Liver (tissue), 9 donors: ENCODE results near the gene TRIM17. TPM values are rescaled to one million over a fixed set of nuclear protein-coding genes. Genes with fewer than 3 reads are reported as not detected.
A peak's percentile ranks its signal among the peaks of the same experiment; 100 is the strongest.

Experiments used
- DNase-seq: peaks from one replicate; pipeline ENCODE4 v3.0.0-alpha.2; 2017; ENCODE audit warnings: low spot score
- H3K27ac ChIP-seq, 2 donors: one replicate each; pipeline ENCODE4 v1.7.0; 2013; ENCODE audit warnings: inconsistent platforms in 2 of 2, low read length in 2 of 2, control low read depth in 1 of 2, low read depth in 1 of 2, mild to moderate bottlenecking in 1 of 2
- H3K27me3 ChIP-seq, 4 donors: one replicate each; pipeline versions ENCODE4 v1.6.1 to v1.7.0; 2013; ENCODE audit warnings: low read length in 3 of 4, inconsistent platforms in 1 of 4, mild to moderate bottlenecking in 1 of 4, moderate library complexity in 1 of 4; ENCODE audit not compliant: control insufficient read depth in 4 of 4, insufficient read depth in 4 of 4
- H3K36me3 ChIP-seq, 4 donors: one replicate each; pipeline versions ENCODE4 v1.6.1 to v1.7.0; 2013; ENCODE audit warnings: low read length in 3 of 4, mild to moderate bottlenecking in 3 of 4, low read depth in 1 of 4, moderate library complexity in 1 of 4; ENCODE audit not compliant: control insufficient read depth in 4 of 4, insufficient read depth in 3 of 4
- H3K4me1 ChIP-seq, 4 donors: one replicate each; pipeline versions ENCODE4 v1.6.1 to v1.7.0; 2013; ENCODE audit warnings: low read length in 3 of 4, mild to moderate bottlenecking in 3 of 4, moderate library complexity in 1 of 4; ENCODE audit not compliant: control insufficient read depth in 4 of 4, insufficient read depth in 4 of 4
- H3K4me3 ChIP-seq, 3 donors: one replicate each; pipeline versions ENCODE4 v1.6.1 to v1.7.0; 2013; ENCODE audit warnings: low read length in 3 of 3, control low read depth in 1 of 3, low read depth in 1 of 3, mild to moderate bottlenecking in 1 of 3
- H3K9ac ChIP-seq, 2 donors: one replicate each; pipeline ENCODE4 v1.7.0; 2013; ENCODE audit warnings: low read length in 2 of 2, mild to moderate bottlenecking in 2 of 2, moderate library complexity in 2 of 2, control low read depth in 1 of 2, low read depth in 1 of 2
- H3K9me3 ChIP-seq, 4 donors: one replicate each; pipeline versions ENCODE4 v1.6.1 to v1.7.0; 2013; ENCODE audit warnings: low read length in 3 of 4; ENCODE audit not compliant: control insufficient read depth in 4 of 4
- EGR1 ChIP-seq, 2 donors: IDR thresholded peaks; 2 replicates each; pipeline ENCODE4 v1.6.1; 2016 to 2018; ENCODE audit warnings: antibody characterized with exemption in 2 of 2, low read depth in 2 of 2
- FOXA1 ChIP-seq: IDR thresholded peaks from 2 replicates; pipeline ENCODE4 v1.6.1; 2016; ENCODE audit warnings: antibody characterized with exemption
- FOXA2 ChIP-seq: IDR thresholded peaks from 2 replicates; pipeline ENCODE4 v1.6.1; 2016; ENCODE audit warnings: antibody characterized with exemption
- GABPA ChIP-seq, 2 donors: IDR thresholded peaks in 1 of 2; conservative IDR thresholded peaks in 1 of 2; 2 replicates each; pipeline ENCODE4 v1.6.1; 2016; ENCODE audit warnings: antibody characterized with exemption in 2 of 2, mild to moderate bottlenecking in 1 of 2, moderate library complexity in 1 of 2
- HNF4G ChIP-seq: IDR thresholded peaks from 2 replicates; pipeline ENCODE4 v1.6.1; 2016; ENCODE audit warnings: antibody characterized with exemption
- NR2F2 ChIP-seq: IDR thresholded peaks from 2 replicates; pipeline ENCODE4 v1.6.1; 2016; ENCODE audit warnings: antibody characterized with exemption
- RAD21 ChIP-seq, 2 donors: IDR thresholded peaks; 2 replicates each; pipeline ENCODE4 v1.6.1; 2016; ENCODE audit warnings: antibody characterized with exemption in 2 of 2, mild to moderate bottlenecking in 2 of 2
- RXRA ChIP-seq, 2 donors: IDR thresholded peaks; 2 replicates each; pipeline ENCODE4 v1.6.1; 2017 to 2018; ENCODE audit warnings: antibody characterized with exemption in 2 of 2, mild to moderate bottlenecking in 1 of 2
- TAF1 ChIP-seq: conservative IDR thresholded peaks from 2 replicates; pipeline ENCODE4 v1.6.1; 2016; ENCODE audit warnings: antibody characterized with exemption, mild to moderate bottlenecking
- YY1 ChIP-seq: IDR thresholded peaks from 2 replicates; pipeline ENCODE4 v1.6.1; 2016; ENCODE audit warnings: antibody characterized with exemption, mild to moderate bottlenecking
- WGBS: extraction: QIAGEN DNeasy Blood & Tissue Kit; methylation state at CpG from one replicate; pipeline ENCODE4 v1.1.7; 2013; 5-methylcytosine and 5-hydroxymethylcytosine counted together
- polyA plus RNA-seq, 2 donors: library from polyadenylated mRNA; stranded (reverse) in 1 of 2; unstranded in 1 of 2; fragments of 200-250 nt in 1 of 2; fragments of >200 nt in 1 of 2; fragmentation: Nextera tagmentation in 1 of 2; extraction: Ambion mirVana in 1 of 2; gene quantifications; one replicate each; pipeline versions ENCODE4 v1.2.1 to v1.2.3, GENCODE V29; 2013 to 2015
- total RNA-seq, 2 donors: library from RNA; depleted of rRNA; stranded (reverse); fragments of >200 nt; gene quantifications; one replicate each; pipeline ENCODE4 v1.2.3, GENCODE V29; 2014
- TF ChIP-seq, protein P1 (sequence below): IDR thresholded peaks from 2 replicates; pipeline ENCODE4 v1.6.1; 2016; ENCODE audit warnings: antibody characterized with exemption
- TF ChIP-seq, protein P2 (sequence below): IDR thresholded peaks from 2 replicates; pipeline ENCODE4 v1.6.1; 2016; ENCODE audit warnings: antibody characterized with exemption
- donor health status: healthy.
- donor health status: healthy.
- donor health status: healthy.
- donor health status: healthy.
- donor health status: healthy.

TRIM17 gene
- total and polyA plus RNA-seq, 4 donors, result 0.08 to 0.49 TPM; not detected in 2

DNA sequence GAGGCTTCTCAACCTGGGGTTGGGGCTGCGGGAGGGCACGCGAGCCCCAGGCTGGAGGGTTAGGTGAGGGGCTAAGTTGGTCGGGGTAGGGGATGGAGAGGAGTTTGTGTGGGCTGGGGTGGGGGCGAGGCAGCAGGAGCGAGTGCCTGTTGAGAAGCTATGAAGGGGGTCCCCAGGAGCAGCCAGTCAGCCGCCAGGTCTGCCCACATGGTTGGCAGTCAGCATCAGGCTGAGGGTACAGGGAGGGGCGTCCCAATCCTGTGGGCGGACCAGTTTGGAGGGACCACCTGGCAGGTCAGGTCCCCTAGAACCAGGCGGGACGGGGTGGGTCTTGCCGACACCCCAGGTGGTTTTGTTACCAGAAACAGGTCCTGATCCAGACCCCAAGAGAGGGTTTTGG is 400 bp upstream of the TRIM17 start:
- TF ChIP-seq FOXA2 (no peak), HNF4G (no peak), NR2F2 (no peak), FOXA1 (no peak), EGR1 (IDR thresholded peaks at IDR 0.05; ENCODE audit: low read depth in 2 of 2) (no peak), TAF1 (no peak), RAD21 (IDR thresholded peaks at IDR 0.05) (no peak), RXRA (IDR thresholded peaks at IDR 0.05) (no peak), GABPA (IDR thresholded peaks at IDR 0.05 in 1 of 2, conservative IDR thresholded peaks at IDR 0.05 in 1 of 2) (no peak), YY1 (no peak)
- TF ChIP-seq, protein P1, sequence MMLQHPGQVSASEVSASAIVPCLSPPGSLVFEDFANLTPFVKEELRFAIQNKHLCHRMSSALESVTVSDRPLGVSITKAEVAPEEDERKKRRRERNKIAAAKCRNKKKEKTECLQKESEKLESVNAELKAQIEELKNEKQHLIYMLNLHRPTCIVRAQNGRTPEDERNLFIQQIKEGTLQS, result no peak
- TF ChIP-seq, protein P2, sequence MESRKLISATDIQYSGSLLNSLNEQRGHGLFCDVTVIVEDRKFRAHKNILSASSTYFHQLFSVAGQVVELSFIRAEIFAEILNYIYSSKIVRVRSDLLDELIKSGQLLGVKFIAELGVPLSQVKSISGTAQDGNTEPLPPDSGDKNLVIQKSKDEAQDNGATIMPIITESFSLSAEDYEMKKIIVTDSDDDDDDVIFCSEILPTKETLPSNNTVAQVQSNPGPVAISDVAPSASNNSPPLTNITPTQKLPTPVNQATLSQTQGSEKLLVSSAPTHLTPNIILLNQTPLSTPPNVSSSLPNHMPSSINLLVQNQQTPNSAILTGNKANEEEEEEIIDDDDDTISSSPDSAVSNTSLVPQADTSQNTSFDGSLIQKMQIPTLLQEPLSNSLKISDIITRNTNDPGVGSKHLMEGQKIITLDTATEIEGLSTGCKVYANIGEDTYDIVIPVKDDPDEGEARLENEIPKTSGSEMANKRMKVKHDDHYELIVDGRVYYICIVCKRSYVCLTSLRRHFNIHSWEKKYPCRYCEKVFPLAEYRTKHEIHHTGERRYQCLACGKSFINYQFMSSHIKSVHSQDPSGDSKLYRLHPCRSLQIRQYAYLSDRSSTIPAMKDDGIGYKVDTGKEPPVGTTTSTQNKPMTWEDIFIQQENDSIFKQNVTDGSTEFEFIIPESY, result no peak
- Histone ChIP-seq H3K36me3 (no peaks in the 10 kb centered on the region), H3K9me3 (no peaks in the 10 kb centered on the region), H3K27me3 (peaks cover 0 to 12% (median 3%) of the 10 kb centered on the region in 4 donors), H3K4me3 (no peak overlapping the region), H3K9ac (no peak overlapping the region), H3K4me1 (peaks cover 0 to 4% (median 1%) of the 10 kb centered on the region in 4 donors), H3K27ac (no peak overlapping the region)
- DNase-seq, result no peak
- WGBS, result 46% methylated on average over 12 of the region's 12 CpGs

DNA sequence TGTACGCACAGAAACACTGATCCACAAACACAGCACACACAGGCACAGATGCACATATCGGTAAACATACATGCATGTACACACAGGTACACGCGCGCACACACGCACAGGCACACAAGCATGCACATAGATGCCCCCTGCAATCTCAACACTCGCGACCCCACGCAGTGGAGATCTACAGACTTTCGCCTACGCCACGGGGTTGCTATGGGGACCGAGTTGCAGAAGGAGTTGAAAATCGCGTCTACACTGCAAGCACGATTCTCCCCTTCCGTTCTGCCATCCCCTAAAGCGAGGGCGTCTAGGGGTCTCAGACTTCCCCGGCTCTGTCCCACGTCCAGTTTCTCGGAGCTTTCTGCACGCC is 826 bp downstream of the TRIM17 start:
- Histone ChIP-seq H3K4me3 (peak overlapping the region in 1 of 3 donors; percentile 38), H3K9ac (no peak overlapping the region), H3K36me3 (no peaks in the 10 kb centered on the region), H3K27ac (no peak overlapping the region), H3K27me3 (peaks cover 0 to 12% (median 3%) of the 10 kb centered on the region in 4 donors), H3K4me1 (peaks cover 0 to 4% (median 1%) of the 10 kb centered on the region in 4 donors), H3K9me3 (no peaks in the 10 kb centered on the region)
- DNase-seq, result no peak
- 26% methylated on average over 23 of the region's 23 CpGs for WGBS
- TF ChIP-seq, protein P1, result no peak

DNA sequence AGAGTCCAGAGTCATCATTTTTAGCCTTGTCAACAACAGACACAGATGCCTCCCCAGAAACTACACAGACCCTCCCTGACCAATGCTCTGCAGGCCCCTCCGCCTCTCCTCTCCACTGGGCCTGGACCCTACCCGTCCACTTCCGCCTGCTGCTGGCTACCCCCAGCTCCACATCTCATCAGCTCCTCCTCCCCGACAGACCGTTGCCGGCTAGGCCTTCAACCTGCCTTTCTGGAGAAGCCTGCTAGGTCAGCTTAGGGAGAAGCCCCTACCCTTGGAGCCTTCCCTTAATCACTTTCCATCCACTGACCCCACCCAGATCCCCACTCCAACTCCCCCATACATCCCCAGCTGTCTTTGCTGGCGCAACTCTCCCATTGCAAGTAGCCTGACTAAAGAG is 1.4 kb downstream of the TRIM17 start:
- 74% methylated on average over 7 of the region's 7 CpGs for WGBS
- no peaks in the 10 kb centered on the region for H3K36me3 ChIP-seq
- peaks cover 0 to 12% (median 3%) of the 10 kb centered on the region in 4 donors for H3K27me3 ChIP-seq
- no peak overlapping the region for H3K9ac ChIP-seq
- H3K4me3 ChIP-seq, result no peak overlapping the region
- no peak for DNase-seq
- no peak overlapping the region for H3K27ac ChIP-seq
- peaks cover 0 to 4% (median 1%) of the 10 kb centered on the region in 4 donors for H3K4me1 ChIP-seq
- H3K9me3 ChIP-seq, result no peaks in the 10 kb centered on the region
- TF ChIP-seq, protein P2, result no peak
- no peak for TF ChIP-seq GABPA (IDR thresholded peaks at IDR 0.05 in 1 of 2, conservative IDR thresholded peaks at IDR 0.05 in 1 of 2)
- TF ChIP-seq, protein P1, result no peak
- TF ChIP-seq NR2F2, result no peak
- no peak for TF ChIP-seq FOXA2
